Mononuclear cell (primary cell): Measurements from ENCODE around the gene SLC1A3. TPM values are rescaled to one million over a fixed set of nuclear protein-coding genes. Genes with fewer than 3 reads are reported as not detected.

Experiments used
- H3K27me3 ChIP-seq: 2 replicates; pipeline ENCODE4 v1.6.0; 2011; ENCODE audit warnings: low read length, control low read depth; ENCODE audit not compliant: insufficient read depth
- H3K4me1 ChIP-seq: 2 replicates; pipeline ENCODE4 v1.5.1; 2011; ENCODE audit warnings: mild to moderate bottlenecking, low read length, control low read depth; ENCODE audit not compliant: insufficient read depth
- H3K4me3 ChIP-seq: 2 replicates; pipeline ENCODE4 v1.5.1; 2011; ENCODE audit warnings: mild to moderate bottlenecking, low read length, moderate library complexity
- H3K9me3 ChIP-seq: 2 replicates; pipeline ENCODE4 v1.5.1; 2011; ENCODE audit warnings: low read depth, mild to moderate bottlenecking, control low read depth, low read length
- total RNA-seq: library from RNA; depleted of rRNA; stranded (reverse); fragments of >200 nt; gene quantifications from one replicate; pipeline ENCODE4 v1.2.3, GENCODE V29; 2012

Gene SLC1A3
- total RNA-seq, 1 donor: 3.9 TPM

- no peak overlapping the region for H3K4me3 ChIP-seq
- H3K27me3 ChIP-seq: no peaks in the 10 kb centered on the region
- H3K4me1 ChIP-seq: peaks cover 4% of the 10 kb centered on the region
- H3K9me3 ChIP-seq: no peaks in the 10 kb centered on the region
Measured at GRCh38 chr5:36666986-36667385, 60.6 kb downstream of the SLC1A3 start.

- Histone ChIP-seq H3K9me3 (no peaks in the 10 kb centered on the region), H3K4me1 (peaks cover under 1% of the 10 kb centered on the region), H3K4me3 (no peak overlapping the region), H3K27me3 (no peaks in the 10 kb centered on the region)
Measured at GRCh38 chr5:36667824-36668223, 61.4 kb downstream of the SLC1A3 start.

GRCh38 chr5:36669015-36669651 lies 62.7 kb downstream of the SLC1A3 start:
- Histone ChIP-seq H3K27me3 (no peaks in the 10 kb centered on the region), H3K4me1 (no peaks in the 10 kb centered on the region), H3K9me3 (no peaks in the 10 kb centered on the region), H3K4me3 (no peak overlapping the region)

- no peaks in the 10 kb centered on the region for H3K27me3 ChIP-seq
- no peak overlapping the region for H3K4me3 ChIP-seq
- H3K4me1 ChIP-seq: no peaks in the 10 kb centered on the region
- no peaks in the 10 kb centered on the region for H3K9me3 ChIP-seq
Measured at GRCh38 chr5:36670548-36670947, 64.1 kb downstream of the SLC1A3 start.

GRCh38 chr5:36675282-36675681 lies 68.9 kb downstream of the SLC1A3 start:
- no peaks in the 10 kb centered on the region for H3K9me3 ChIP-seq
- H3K27me3 ChIP-seq: no peaks in the 10 kb centered on the region
- H3K4me3 ChIP-seq: no peak overlapping the region
- H3K4me1 ChIP-seq: peaks cover 28% of the 10 kb centered on the region

GRCh38 chr5:36679221-36679989 lies 73.0 kb downstream of the SLC1A3 start:
- no peaks in the 10 kb centered on the region for H3K9me3 ChIP-seq
- no peaks in the 10 kb centered on the region for H3K27me3 ChIP-seq
- peaks cover 47% of the 10 kb centered on the region for H3K4me1 ChIP-seq
- no peak overlapping the region for H3K4me3 ChIP-seq

- Histone ChIP-seq H3K4me1 (peaks cover 52% of the 10 kb centered on the region), H3K4me3 (no peak overlapping the region), H3K9me3 (no peaks in the 10 kb centered on the region), H3K27me3 (no peaks in the 10 kb centered on the region)
Measured at GRCh38 chr5:36680066-36680465, 73.7 kb downstream of the SLC1A3 start.

GRCh38 chr5:36681711-36682110 lies 75.3 kb downstream of the SLC1A3 start:
- peaks cover 64% of the 10 kb centered on the region for H3K4me1 ChIP-seq
- H3K4me3 ChIP-seq: no peak overlapping the region
- no peaks in the 10 kb centered on the region for H3K9me3 ChIP-seq
- H3K27me3 ChIP-seq: no peaks in the 10 kb centered on the region

GRCh38 chr5:36682499-36682898 lies 76.1 kb downstream of the SLC1A3 start:
- Histone ChIP-seq H3K4me3 (no peak overlapping the region), H3K4me1 (peaks cover 61% of the 10 kb centered on the region), H3K27me3 (no peaks in the 10 kb centered on the region), H3K9me3 (no peaks in the 10 kb centered on the region)

GRCh38 chr5:36683821-36684434 lies 77.5 kb downstream of the SLC1A3 start:
- Histone ChIP-seq H3K9me3 (no peaks in the 10 kb centered on the region), H3K27me3 (no peaks in the 10 kb centered on the region), H3K4me1 (peaks cover 53% of the 10 kb centered on the region), H3K4me3 (no peak overlapping the region)

GRCh38 chr5:36685631-36686288 lies 79.4 kb downstream of the SLC1A3 start:
- Histone ChIP-seq H3K27me3 (no peaks in the 10 kb centered on the region), H3K9me3 (no peaks in the 10 kb centered on the region), H3K4me1 (peaks cover 60% of the 10 kb centered on the region), H3K4me3 (no peak overlapping the region)

- Histone ChIP-seq H3K9me3 (no peaks in the 10 kb centered on the region), H3K4me3 (no peak overlapping the region), H3K4me1 (peaks cover 66% of the 10 kb centered on the region), H3K27me3 (no peaks in the 10 kb centered on the region)
Measured at GRCh38 chr5:36686881-36687280, 80.5 kb downstream of the SLC1A3 start.

- H3K4me1 ChIP-seq: peaks cover 73% of the 10 kb centered on the region
- no peaks in the 10 kb centered on the region for H3K9me3 ChIP-seq
- H3K4me3 ChIP-seq: no peak overlapping the region
- H3K27me3 ChIP-seq: no peaks in the 10 kb centered on the region
Measured at GRCh38 chr5:36688722-36689121, 82.3 kb downstream of the SLC1A3 start.

GRCh38 chr5:36689225-36689624 lies 82.8 kb downstream of the SLC1A3 start:
- Histone ChIP-seq H3K27me3 (no peaks in the 10 kb centered on the region), H3K4me1 (peaks cover 68% of the 10 kb centered on the region), H3K9me3 (no peaks in the 10 kb centered on the region), H3K4me3 (no peak overlapping the region)
